GM23338 (cell line): ENCODE measurements around the gene HHIPL1. TPM values are rescaled to one million over a fixed set of nuclear protein-coding genes. Genes with fewer than 3 reads are reported as not detected.

Source experiments
- ATAC-seq: fragments of 200-7000 bp; cut with Tn5 transposase; 3 replicates; pipeline ENCODE4 v1.9.1; 2020
- DNase-seq: peaks from one replicate; pipeline ENCODE4 v3.0.0-alpha.2; 2015; ENCODE audit warnings: low spot score
- H2AFZ ChIP-seq: fragments of 200-600 bp; sonication (generic); 2 replicates; pipeline ENCODE4 v1.8.0; 2016; ENCODE audit warnings: antibody characterized with exemption, mild to moderate bottlenecking, moderate library complexity
- H3F3A ChIP-seq: fragments of 200-600 bp; sonication (generic); replicated peaks from 2 replicates; pipeline ENCODE4 v1.8.0; 2017; ENCODE audit warnings: antibody characterized with exemption, mixed run types, low read depth
- H3K27ac ChIP-seq: fragments of 200-600 bp; sonication (generic); 2 replicates; pipeline ENCODE4 v1.6.1; 2016; ENCODE audit warnings: low read depth
- H3K27me3 ChIP-seq: fragments of 200-600 bp; sonication (generic); 2 replicates; pipeline ENCODE4 v1.8.0; 2016; ENCODE audit warnings: mild to moderate bottlenecking, mixed run types, moderate library complexity; ENCODE audit not compliant: insufficient read depth
- H3K36me3 ChIP-seq: fragments of 200-600 bp; sonication (generic); 2 replicates; pipeline ENCODE4 v1.8.0; 2016; ENCODE audit warnings: mild to moderate bottlenecking; ENCODE audit not compliant: insufficient read depth
- H3K4me1 ChIP-seq: fragments of 200-600 bp; sonication (generic); 2 replicates; pipeline ENCODE4 v1.8.0; 2016; ENCODE audit warnings: mild to moderate bottlenecking, moderate library complexity; ENCODE audit not compliant: insufficient read depth
- H3K4me2 ChIP-seq: fragments of 200-600 bp; sonication (generic); 2 replicates; pipeline ENCODE4 v1.7.1; 2017; ENCODE audit warnings: mixed run types
- H3K4me3 ChIP-seq: fragments of 200-600 bp; sonication (generic); 2 replicates; pipeline ENCODE4 v1.6.1; 2016; ENCODE audit warnings: mixed run types
- H3K79me2 ChIP-seq: fragments of 200-600 bp; sonication (generic); replicated peaks from 2 replicates; pipeline ENCODE4 v1.8.0; 2017; ENCODE audit warnings: mild to moderate bottlenecking; ENCODE audit not compliant: insufficient read depth
- H3K9me2 ChIP-seq: fragments of 200-600 bp; sonication (generic); 2 replicates; pipeline ENCODE4 v1.8.0; 2017; ENCODE audit not compliant: insufficient read depth
- H4K20me1 ChIP-seq: fragments of 200-600 bp; sonication (generic); replicated peaks from 2 replicates; pipeline ENCODE4 v1.8.0; 2017; ENCODE audit warnings: mild to moderate bottlenecking; ENCODE audit not compliant: insufficient read depth
- H3K27ac Mint-ChIP-seq: 2 replicates; pipeline ENCODE4 v1.8.0; 2020; ENCODE audit warnings: inconsistent platforms, mild to moderate bottlenecking, moderate library complexity, mixed read lengths
- H3K27me3 Mint-ChIP-seq: 3 replicates; pipeline ENCODE4 v1.8.0; 2022; ENCODE audit warnings: low read depth, mild to moderate bottlenecking, moderate library complexity, mixed read lengths, inconsistent platforms; ENCODE audit not compliant: insufficient read depth, poor library complexity
- H3K36me3 Mint-ChIP-seq: 3 replicates; pipeline ENCODE4 v1.8.0; 2021; ENCODE audit warnings: low read depth, mild to moderate bottlenecking, inconsistent platforms, moderate library complexity, mixed read lengths
- H3K4me1 Mint-ChIP-seq: 3 replicates; pipeline ENCODE4 v1.8.0; 2020; ENCODE audit warnings: mild to moderate bottlenecking, inconsistent platforms, mixed read lengths
- H3K4me3 Mint-ChIP-seq: 3 replicates; pipeline ENCODE4 v1.8.0; 2021; ENCODE audit warnings: moderate library complexity, mild to moderate bottlenecking, inconsistent platforms, mixed read lengths
- H3K9me3 Mint-ChIP-seq: 3 replicates; pipeline ENCODE4 v1.8.0; 2020; ENCODE audit warnings: moderate library complexity, mild to moderate bottlenecking, inconsistent platforms, mixed read lengths
- CREB1 ChIP-seq: fragments of 250-450 bp; sonication (Bioruptor Pico); IDR thresholded peaks from 2 replicates; pipeline ENCODE4 v1.5.0; 2020; ENCODE audit warnings: low read depth, mild to moderate bottlenecking, moderate library complexity
- POLR2AphosphoS5 ChIP-seq: IDR thresholded peaks from 2 replicates; pipeline ENCODE4 v1.6.1; 2016; ENCODE audit warnings: antibody characterized with exemption, low read depth
- REST ChIP-seq: IDR thresholded peaks from one replicate; pipeline ENCODE4 v1.6.1; 2018; ENCODE audit warnings: antibody characterized with exemption; ENCODE audit not compliant: unreplicated experiment
- ZNF331 ChIP-seq: fragments of 250-450 bp; sonication (Bioruptor Pico); IDR thresholded peaks from 2 replicates; pipeline ENCODE4 v1.5.0; 2020; ENCODE audit warnings: low read depth, mild to moderate bottlenecking, moderate library complexity
- polyA plus RNA-seq: library from polyadenylated mRNA; unstranded; fragments of >200 nt; fragmentation: Nextera tagmentation; extraction: Ambion mirVana; gene quantifications from 2 replicates; pipeline ENCODE4 v1.2.1, GENCODE V29; 2016
- total RNA-seq: library from RNA; depleted of rRNA; stranded (reverse); fragments of >200 nt; shearing (Covaris generic); gene quantifications from 2 replicates; pipeline ENCODE4 v1.2.3, GENCODE V29; 2014
- TF ChIP-seq, protein P1 (sequence below): fragments of 250-450 bp; sonication (Bioruptor Pico); IDR thresholded peaks from 2 replicates; pipeline ENCODE4 v1.5.0; 2020; ENCODE audit warnings: mild to moderate bottlenecking, moderate library complexity

Gene HHIPL1
- total and polyA plus RNA-seq, 2 experiments from 2014 or later: 1.9 to 2.0 TPM

GRCh38 chr14:99716091-99716849 lies 71.3 kb downstream of the HHIPL1 start:
- DNase-seq (no peak), ATAC-seq (no peak)
- Histone ChIP-seq H4K20me1 (no peaks in the 10 kb centered on the region), H3K4me2 (no peak overlapping the region), H3K79me2 (no peaks in the 10 kb centered on the region), H3K9me2 (no peaks in the 10 kb centered on the region), H3K4me1 (no peaks in the 10 kb centered on the region), H3K36me3 (no peaks in the 10 kb centered on the region), H3F3A (no peaks in the 10 kb centered on the region), H2AFZ (no peak overlapping the region), H3K27ac (no peak overlapping the region), H3K27me3 (no peaks in the 10 kb centered on the region), H3K4me3 (no peak overlapping the region)
- peaks cover 8% of the 10 kb centered on the region; the same call in 1 of the 3 replicates for H3K9me3 Mint-ChIP-seq
- H3K36me3 Mint-ChIP-seq: no peaks in the 10 kb centered on the region
- H3K27ac Mint-ChIP-seq: no peak overlapping the region
- H3K4me3 Mint-ChIP-seq: no peak overlapping the region
- no peak for TF ChIP-seq POLR2AphosphoS5
- TF ChIP-seq, protein P1, sequence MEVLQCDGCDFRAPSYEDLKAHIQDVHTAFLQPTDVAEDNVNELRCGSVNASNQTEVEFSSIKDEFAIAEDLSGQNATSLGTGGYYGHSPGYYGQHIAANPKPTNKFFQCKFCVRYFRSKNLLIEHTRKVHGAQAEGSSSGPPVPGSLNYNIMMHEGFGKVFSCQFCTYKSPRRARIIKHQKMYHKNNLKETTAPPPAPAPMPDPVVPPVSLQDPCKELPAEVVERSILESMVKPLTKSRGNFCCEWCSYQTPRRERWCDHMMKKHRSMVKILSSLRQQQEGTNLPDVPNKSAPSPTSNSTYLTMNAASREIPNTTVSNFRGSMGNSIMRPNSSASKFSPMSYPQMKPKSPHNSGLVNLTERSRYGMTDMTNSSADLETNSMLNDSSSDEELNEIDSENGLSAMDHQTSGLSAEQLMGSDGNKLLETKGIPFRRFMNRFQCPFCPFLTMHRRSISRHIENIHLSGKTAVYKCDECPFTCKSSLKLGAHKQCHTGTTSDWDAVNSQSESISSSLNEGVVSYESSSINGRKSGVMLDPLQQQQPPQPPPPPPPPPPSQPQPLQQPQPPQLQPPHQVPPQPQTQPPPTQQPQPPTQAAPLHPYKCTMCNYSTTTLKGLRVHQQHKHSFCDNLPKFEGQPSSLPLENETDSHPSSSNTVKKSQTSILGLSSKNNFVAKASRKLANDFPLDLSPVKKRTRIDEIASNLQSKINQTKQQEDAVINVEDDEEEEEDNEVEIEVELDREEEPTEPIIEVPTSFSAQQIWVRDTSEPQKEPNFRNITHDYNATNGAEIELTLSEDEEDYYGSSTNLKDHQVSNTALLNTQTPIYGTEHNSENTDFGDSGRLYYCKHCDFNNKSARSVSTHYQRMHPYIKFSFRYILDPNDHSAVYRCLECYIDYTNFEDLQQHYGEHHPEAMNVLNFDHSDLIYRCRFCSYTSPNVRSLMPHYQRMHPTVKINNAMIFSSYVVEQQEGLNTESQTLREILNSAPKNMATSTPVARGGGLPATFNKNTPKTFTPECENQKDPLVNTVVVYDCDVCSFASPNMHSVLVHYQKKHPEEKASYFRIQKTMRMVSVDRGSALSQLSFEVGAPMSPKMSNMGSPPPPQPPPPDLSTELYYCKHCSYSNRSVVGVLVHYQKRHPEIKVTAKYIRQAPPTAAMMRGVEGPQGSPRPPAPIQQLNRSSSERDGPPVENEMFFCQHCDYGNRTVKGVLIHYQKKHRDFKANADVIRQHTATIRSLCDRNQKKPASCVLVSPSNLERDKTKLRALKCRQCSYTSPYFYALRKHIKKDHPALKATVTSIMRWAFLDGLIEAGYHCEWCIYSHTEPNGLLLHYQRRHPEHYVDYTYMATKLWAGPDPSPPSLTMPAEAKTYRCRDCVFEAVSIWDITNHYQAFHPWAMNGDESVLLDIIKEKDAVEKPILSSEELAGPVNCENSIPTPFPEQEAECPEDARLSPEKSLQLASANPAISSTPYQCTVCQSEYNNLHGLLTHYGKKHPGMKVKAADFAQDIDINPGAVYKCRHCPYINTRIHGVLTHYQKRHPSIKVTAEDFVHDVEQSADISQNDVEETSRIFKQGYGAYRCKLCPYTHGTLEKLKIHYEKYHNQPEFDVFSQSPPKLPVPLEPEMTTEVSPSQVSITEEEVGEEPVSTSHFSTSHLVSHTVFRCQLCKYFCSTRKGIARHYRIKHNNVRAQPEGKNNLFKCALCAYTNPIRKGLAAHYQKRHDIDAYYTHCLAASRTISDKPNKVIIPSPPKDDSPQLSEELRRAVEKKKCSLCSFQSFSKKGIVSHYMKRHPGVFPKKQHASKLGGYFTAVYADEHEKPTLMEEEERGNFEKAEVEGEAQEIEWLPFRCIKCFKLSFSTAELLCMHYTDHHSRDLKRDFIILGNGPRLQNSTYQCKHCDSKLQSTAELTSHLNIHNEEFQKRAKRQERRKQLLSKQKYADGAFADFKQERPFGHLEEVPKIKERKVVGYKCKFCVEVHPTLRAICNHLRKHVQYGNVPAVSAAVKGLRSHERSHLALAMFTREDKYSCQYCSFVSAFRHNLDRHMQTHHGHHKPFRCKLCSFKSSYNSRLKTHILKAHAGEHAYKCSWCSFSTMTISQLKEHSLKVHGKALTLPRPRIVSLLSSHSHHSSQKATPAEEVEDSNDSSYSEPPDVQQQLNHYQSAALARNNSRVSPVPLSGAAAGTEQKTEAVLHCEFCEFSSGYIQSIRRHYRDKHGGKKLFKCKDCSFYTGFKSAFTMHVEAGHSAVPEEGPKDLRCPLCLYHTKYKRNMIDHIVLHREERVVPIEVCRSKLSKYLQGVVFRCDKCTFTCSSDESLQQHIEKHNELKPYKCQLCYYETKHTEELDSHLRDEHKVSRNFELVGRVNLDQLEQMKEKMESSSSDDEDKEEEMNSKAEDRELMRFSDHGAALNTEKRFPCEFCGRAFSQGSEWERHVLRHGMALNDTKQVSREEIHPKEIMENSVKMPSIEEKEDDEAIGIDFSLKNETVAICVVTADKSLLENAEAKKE (CRISPR knock-in tag): no peak
- peaks cover 5% of the 10 kb centered on the region; the same call in 2 of the 3 replicates for H3K4me1 Mint-ChIP-seq
- H3K27me3 Mint-ChIP-seq: peaks cover 10% of the 10 kb centered on the region

- Mint-ChIP-seq H3K27ac (no peak overlapping the region), H3K36me3 (no peaks in the 10 kb centered on the region), H3K4me3 (no peak overlapping the region), H3K9me3 (peaks cover 7% of the 10 kb centered on the region; the same call in 1 of the 3 replicates), H3K27me3 (peaks cover 10% of the 10 kb centered on the region), H3K4me1 (peaks cover 5% of the 10 kb centered on the region; the same call in 2 of the 3 replicates)
- Histone ChIP-seq H2AFZ (no peak overlapping the region), H3K4me1 (no peaks in the 10 kb centered on the region), H3K27ac (no peak overlapping the region), H3K79me2 (no peaks in the 10 kb centered on the region), H3K36me3 (no peaks in the 10 kb centered on the region), H3F3A (no peaks in the 10 kb centered on the region), H4K20me1 (no peaks in the 10 kb centered on the region), H3K4me3 (no peak overlapping the region), H3K4me2 (no peak overlapping the region), H3K9me2 (no peaks in the 10 kb centered on the region), H3K27me3 (no peaks in the 10 kb centered on the region)
- DNase-seq (no peak), ATAC-seq (no peak)
- no peak for TF ChIP-seq ZNF331 (CRISPR knock-in tag)
- TF ChIP-seq REST: no peak
- TF ChIP-seq CREB1 (CRISPR knock-in tag): no peak
Measured at GRCh38 chr14:99716850-99717681, 72.1 kb downstream of the HHIPL1 start.
